Suprapubic skin (tissue), 4 donors: Measurements from ENCODE around the gene C19orf25. TPM values are rescaled to one million over a fixed set of nuclear protein-coding genes. Genes with fewer than 3 reads are reported as not detected.

Experiments used
- DNase-seq, 2 donors: peaks; one replicate each; pipeline ENCODE4 v3.0.0-alpha.2; 2019; ENCODE audit warnings: low spot score in 2 of 2
- H3K27ac ChIP-seq: fragments of 200-600 bp; sonication (generic); one replicate; pipeline ENCODE4 v1.5.1; 2019
- H3K27me3 ChIP-seq: fragments of 200-600 bp; sonication (generic); one replicate; pipeline ENCODE4 v1.5.1; 2019
- H3K36me3 ChIP-seq: fragments of 200-600 bp; sonication (generic); one replicate; pipeline ENCODE4 v1.5.1; 2019
- H3K4me1 ChIP-seq: fragments of 200-600 bp; sonication (generic); one replicate; pipeline ENCODE4 v1.5.1; 2019
- H3K4me3 ChIP-seq: fragments of 200-600 bp; sonication (generic); one replicate; pipeline ENCODE4 v1.5.1; 2019; ENCODE audit warnings: mild to moderate bottlenecking
- H3K9me3 ChIP-seq: fragments of 200-600 bp; sonication (generic); one replicate; pipeline ENCODE4 v1.5.1; 2019
- CTCF ChIP-seq, 2 donors: fragments of 200-600 bp in 1 of 2; fragments of 450-650 bp in 1 of 2; sonication (generic) in 1 of 2; IDR thresholded peaks; one replicate each; pipeline ENCODE4 v1.5.1; 2016 to 2019; ENCODE audit warnings: antibody characterized with exemption in 2 of 2, mild to moderate bottlenecking in 1 of 2, moderate library complexity in 1 of 2
- EP300 ChIP-seq: sonication (generic); formaldehyde crosslinking; IDR thresholded peaks from one replicate; pipeline ENCODE4 v1.6.1; 2017; ENCODE audit warnings: antibody characterized with exemption
- POLR2A ChIP-seq, 2 donors: fragments of 450-650 bp; IDR thresholded peaks; one replicate each; pipeline ENCODE4 v1.6.1; 2017; ENCODE audit warnings: antibody characterized with exemption in 2 of 2, mild to moderate bottlenecking in 2 of 2, moderate library complexity in 2 of 2
- POLR2AphosphoS5 ChIP-seq, 3 donors: sonication (generic); formaldehyde crosslinking; IDR thresholded peaks; one replicate each; pipeline ENCODE4 v1.6.1; 2017; ENCODE audit warnings: antibody characterized with exemption in 3 of 3
- WGBS: methylation state at CpG from one replicate; pipeline ENCODE4 v1.1.5; 2018; 5-methylcytosine and 5-hydroxymethylcytosine counted together
- total RNA-seq, 4 donors: library from RNA; depleted of rRNA; stranded (reverse); fragments of >200 nt; gene quantifications; one replicate each; pipeline ENCODE4 v1.1.0, GENCODE V29; 2016

The C19orf25 gene
- total RNA-seq, 4 donors from 2014 or later = 25.1 to 41.2 (median 36.4) TPM

DNA sequence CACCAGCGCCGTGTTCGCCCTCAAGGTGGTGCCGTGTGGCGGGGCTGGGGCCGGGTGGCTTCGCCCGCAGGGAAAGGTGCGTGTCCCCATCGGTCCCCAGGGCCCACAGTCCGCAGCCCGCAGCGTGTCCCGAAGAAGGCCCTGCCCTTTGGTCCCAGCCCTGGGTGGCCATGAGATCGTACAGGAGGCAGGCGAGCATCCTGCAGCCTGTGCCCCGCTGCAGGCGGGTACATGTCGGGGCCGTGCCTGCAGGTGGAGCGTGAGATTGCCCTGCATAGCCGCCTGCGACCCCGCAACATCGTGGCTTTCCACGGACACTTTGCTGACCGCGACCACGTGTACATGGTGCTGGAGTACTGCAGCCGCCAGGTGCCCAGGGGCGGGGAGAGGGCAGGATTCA lies 46.3 kb upstream of the C19orf25 start:
- no peaks in the 10 kb centered on the region for H3K9me3 ChIP-seq
- DNase-seq = no peak
- no peak overlapping the region for H3K4me3 ChIP-seq
- no peaks in the 10 kb centered on the region for H3K36me3 ChIP-seq
- H3K27me3 ChIP-seq = peaks cover 83% of the 10 kb centered on the region
- TF ChIP-seq POLR2AphosphoS5 (IDR thresholded peaks at IDR 0.05) (no peak), POLR2A (IDR thresholded peaks at IDR 0.05) (no peak), CTCF (IDR thresholded peaks at IDR 0.05) (no peak), EP300 (no peak)
- WGBS = 70% methylated on average over 9 of the region's 31 CpGs
- no peak overlapping the region for H3K27ac ChIP-seq
- peaks cover 13% of the 10 kb centered on the region for H3K4me1 ChIP-seq

GRCh38 chr19:1524972-1525325 lies 45.9 kb upstream of the C19orf25 start:
- H3K27ac ChIP-seq = no peak overlapping the region
- peaks cover 81% of the 10 kb centered on the region for H3K27me3 ChIP-seq
- H3K36me3 ChIP-seq = no peaks in the 10 kb centered on the region
- WGBS = 64% methylated on average over 6 of the region's 17 CpGs
- no peak for DNase-seq
- H3K4me3 ChIP-seq = no peak overlapping the region
- H3K9me3 ChIP-seq = no peaks in the 10 kb centered on the region
- peaks cover 13% of the 10 kb centered on the region for H3K4me1 ChIP-seq
- TF ChIP-seq CTCF (IDR thresholded peaks at IDR 0.05) = no peak
- TF ChIP-seq POLR2A (IDR thresholded peaks at IDR 0.05) = no peak

GRCh38 chr19:1524287-1524971 lies 45.4 kb upstream of the C19orf25 start:
- DNase-seq = no peak
- H3K4me3 ChIP-seq = peak overlapping the region; percentile 46
- H3K4me1 ChIP-seq = peaks cover 13% of the 10 kb centered on the region
- 9% methylated on average over 19 of the region's 49 CpGs for WGBS
- H3K9me3 ChIP-seq = no peaks in the 10 kb centered on the region
- no peak for TF ChIP-seq CTCF (IDR thresholded peaks at IDR 0.05)
- no peak for TF ChIP-seq POLR2AphosphoS5 (IDR thresholded peaks at IDR 0.05)
- no peak for TF ChIP-seq EP300
- no peak for TF ChIP-seq POLR2A (IDR thresholded peaks at IDR 0.05)
- H3K36me3 ChIP-seq = no peaks in the 10 kb centered on the region
- H3K27ac ChIP-seq = no peak overlapping the region
- peaks cover 76% of the 10 kb centered on the region for H3K27me3 ChIP-seq

DNA sequence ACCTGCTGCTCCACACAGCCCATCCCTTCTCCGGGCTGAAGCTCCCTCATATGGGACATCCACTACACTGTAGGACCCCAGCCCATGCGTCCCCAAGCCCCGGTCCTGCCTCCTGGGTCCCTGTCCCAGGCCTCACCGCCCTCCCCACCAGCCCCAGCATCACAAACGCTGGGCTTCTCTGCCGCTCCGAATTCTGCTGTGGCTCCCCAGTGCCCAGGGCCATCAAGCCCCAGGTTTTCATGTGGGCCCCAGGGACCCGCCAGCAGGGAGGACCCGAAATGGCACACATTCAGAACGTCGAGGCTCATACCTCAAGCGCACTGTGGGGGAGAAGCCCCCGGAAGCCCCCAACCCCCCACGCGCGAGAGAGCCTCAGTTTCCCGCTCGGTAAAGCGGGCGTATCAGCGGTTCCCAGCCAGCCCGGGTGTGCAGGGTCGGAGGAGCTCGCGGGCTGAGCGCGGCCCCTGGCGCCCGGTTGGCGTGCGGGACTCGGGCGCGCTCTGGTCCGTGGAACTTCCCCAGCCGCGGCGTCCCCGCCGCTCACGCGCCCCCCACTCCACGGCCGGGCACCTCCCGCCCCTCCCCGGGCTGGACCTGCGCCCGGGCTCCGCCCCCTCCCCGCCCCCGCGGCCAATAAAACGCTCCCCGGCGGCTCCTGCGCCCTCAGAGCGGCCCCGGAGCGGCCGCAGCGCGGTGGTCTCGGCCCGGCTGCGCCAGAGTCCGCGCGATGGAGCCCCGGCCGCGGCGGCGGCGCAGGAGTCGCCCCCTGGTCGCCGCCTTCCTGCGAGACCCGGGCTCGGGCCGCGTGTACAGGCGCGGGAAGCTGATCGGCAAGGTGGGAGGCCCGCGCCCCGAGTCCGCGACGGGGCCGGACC lies 44.6 kb upstream of the C19orf25 start, which contains the start of gene PLK5:
Gene PLK5 (plus strand): TSS at position 666 of the 875 bp plus-strand sequence. CDS start 2,920 bp downstream, outside the sequence.
- 100% methylated on average over 1 of the region's 92 CpGs for WGBS
- H3K27ac ChIP-seq = no peak within 1 kb of the TSS
- H3K27me3 ChIP-seq = peaks cover 68% of the 10 kb centered on the region
- peaks cover 13% of the 10 kb centered on the region for H3K4me1 ChIP-seq
- H3K36me3 ChIP-seq = no peaks in the 10 kb centered on the region
- no peaks in the 10 kb centered on the region for H3K9me3 ChIP-seq
- TF ChIP-seq CTCF (IDR thresholded peaks at IDR 0.05) (no peak), EP300 (no peak), POLR2AphosphoS5 (IDR thresholded peaks at IDR 0.05) (no peak), POLR2A (IDR thresholded peaks at IDR 0.05) (no peak)
- DNase-seq = no peak
- H3K4me3 ChIP-seq = peak within 1 kb of the TSS; percentile 46

DNA sequence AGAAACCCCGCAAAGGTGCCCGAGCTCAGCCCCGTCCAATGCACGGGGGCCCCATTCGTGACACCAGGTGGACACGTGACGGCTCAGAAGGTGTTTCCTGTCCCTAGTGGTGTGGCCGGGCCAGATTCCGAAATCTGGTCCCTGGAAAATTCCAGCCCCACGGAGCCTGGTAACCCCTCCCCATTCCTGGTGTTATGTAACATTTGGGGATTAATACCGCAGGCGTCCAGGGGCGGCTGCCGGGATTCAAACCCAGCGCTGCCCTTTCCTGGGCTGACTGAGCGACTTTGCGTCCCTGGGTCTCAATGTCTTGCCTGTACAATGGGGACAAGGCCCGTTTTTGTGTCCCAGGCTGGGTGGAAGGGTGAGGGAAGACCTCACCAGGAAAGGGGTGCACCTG lies 43.8 kb upstream of the C19orf25 start:
- 40% methylated on average over 1 of the region's 18 CpGs for WGBS
- H3K4me1 ChIP-seq = peaks cover 13% of the 10 kb centered on the region

More for the DNA sequence above, 43.8 kb upstream of the C19orf25 start:
- no peaks in the 10 kb centered on the region for H3K36me3 ChIP-seq
- peaks cover 64% of the 10 kb centered on the region for H3K27me3 ChIP-seq
- no peak overlapping the region for H3K27ac ChIP-seq
- TF ChIP-seq EP300 (no peak), POLR2A (IDR thresholded peaks at IDR 0.05) (no peak), POLR2AphosphoS5 (IDR thresholded peaks at IDR 0.05) (no peak), CTCF (IDR thresholded peaks at IDR 0.05) (no peak)
- no peak for DNase-seq
- H3K4me3 ChIP-seq = no peak overlapping the region
- H3K9me3 ChIP-seq = no peaks in the 10 kb centered on the region
